MM.1S (cell line): Measurements from ENCODE around the gene SLX9.

ENCODE experiments used
- CTCF ChIP-seq: fragments of 300-600 bp; sonication (generic); IDR thresholded peaks from 2 replicates; pipeline ENCODE4 v1.5.1; 2016; ENCODE audit warnings: antibody characterized with exemption, low read length, mixed read lengths
- EZH2 ChIP-seq: fragments of 300-600 bp; sonication (generic); optimal IDR thresholded peaks from 2 replicates; pipeline ENCODE3; 2017; ENCODE audit warnings: low read depth, mild to moderate bottlenecking, antibody characterized with exemption, low read length, mixed read lengths

DNA sequence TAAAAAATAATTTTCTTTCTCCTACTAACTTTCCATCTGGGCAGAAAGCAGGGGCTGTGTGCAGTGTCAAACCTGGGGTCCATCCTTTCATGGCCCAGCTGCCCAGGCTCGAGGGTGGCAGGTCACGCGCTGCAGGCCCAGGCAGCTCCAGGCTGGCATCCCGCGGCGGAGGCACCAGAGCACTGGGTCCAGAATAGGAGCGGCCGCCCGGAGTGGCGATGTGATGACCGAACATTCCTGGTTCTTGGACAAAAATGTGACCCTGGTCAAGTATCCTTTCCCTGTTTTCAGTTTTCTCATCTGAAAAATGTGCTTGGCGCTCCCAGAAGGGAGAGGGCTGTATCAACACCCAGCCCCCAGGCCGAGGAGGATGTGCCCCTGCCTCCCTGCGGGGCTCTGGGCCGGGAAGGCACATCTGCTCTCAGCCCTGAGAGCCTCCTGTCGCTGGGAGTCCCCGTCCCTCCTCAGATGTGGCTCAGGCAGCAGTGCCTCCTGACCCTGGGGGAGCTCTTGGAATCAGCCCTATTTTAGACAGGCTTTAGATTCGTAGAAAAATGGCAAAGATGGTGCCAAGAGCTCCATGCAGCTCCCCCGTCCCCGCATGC lies 29.3 kb downstream of the SLX9 start:
- TF ChIP-seq EZH2: no peak
- no peak for TF ChIP-seq CTCF
